SK-N-MC (cell line): Measurements from ENCODE around the gene OTOGL.

ENCODE experiments used
- EZH2 ChIP-seq: fragments of 200-600 bp; sonication (generic); IDR thresholded peaks from one replicate; pipeline ENCODE4 v1.6.1; 2017; ENCODE audit warnings: antibody characterized with exemption
- FOXP2 ChIP-seq: optimal IDR thresholded peaks from 2 replicates; pipeline ENCODE3; 2011; ENCODE audit warnings: mild to moderate bottlenecking, moderate library complexity; ENCODE audit not compliant: insufficient read depth; ENCODE audit errors: extremely low read length, control extremely low read depth
- POLR2AphosphoS5 ChIP-seq: IDR thresholded peaks from 2 replicates; pipeline ENCODE4 v1.6.1; 2012; ENCODE audit warnings: mild to moderate bottlenecking, low read depth, low read length, borderline replicate concordance

- TF ChIP-seq POLR2AphosphoS5 = no peak
- no peak for TF ChIP-seq EZH2
- TF ChIP-seq FOXP2 = no peak
Measured at GRCh38 chr12:80195074-80195726, 95.9 kb downstream of the OTOGL start.
